ENCODE results near the gene COQ8B.

GRCh38 chr19:40688309-40688708 lies 28.4 kb downstream of the COQ8B start:
- no peak for TF ChIP-seq POLR2AphosphoS5 (IDR thresholded peaks at IDR 0.05; ENCODE audit: insufficient read depth in 1 of 2, low read depth in 1 of 2)
- TF ChIP-seq CTCF (IDR thresholded peaks at IDR 0.05) = no peak
